ENCODE measurements around the gene IQCE. TPM values are rescaled to one million over a fixed set of nuclear protein-coding genes. Genes with fewer than 3 reads are reported as not detected.

Gene IQCE
- total RNA-seq, 6 donors from 2014 or later: 18.0 to 51.3 (median 23.9) TPM

- ATAC-seq (ENCODE audit: low FRiP score in 2 of 2): no peak
- 94 to 95% methylated on average over 24 of the region's 24 CpGs for WGBS, 2 donors
- TF ChIP-seq CTCF (IDR thresholded peaks at IDR 0.05) (no peak), EP300 (IDR thresholded peaks at IDR 0.05) (no peak), POLR2AphosphoS5 (IDR thresholded peaks at IDR 0.05) (no peak)
- Histone ChIP-seq H3K27me3 (no peaks in the 10 kb centered on the region), H3K9me3 (no peaks in the 10 kb centered on the region), H3K36me3 (peaks cover 0 to 25% (median 17%) of the 10 kb centered on the region in 4 donors), H3K4me1 (peaks cover 5 to 11% (median 5%) of the 10 kb centered on the region in 4 donors), H3K27ac (no peak overlapping the region), H3K4me3 (no peak overlapping the region)
- no peak for DNase-seq
These were observed 9.9 kb downstream of the IQCE start for GRCh38 chr7:2568521-2569223.

GRCh38 chr7:2569421-2569820 lies 10.6 kb downstream of the IQCE start:
- no peak for ATAC-seq (ENCODE audit: low FRiP score in 2 of 2)
- H3K27me3 ChIP-seq: no peaks in the 10 kb centered on the region
- no peak overlapping the region for H3K27ac ChIP-seq
- TF ChIP-seq CTCF (IDR thresholded peaks at IDR 0.05): no peak
- no peak for TF ChIP-seq EP300 (IDR thresholded peaks at IDR 0.05)
- TF ChIP-seq POLR2AphosphoS5 (IDR thresholded peaks at IDR 0.05): no peak
- TF ChIP-seq POLR2A (IDR thresholded peaks at IDR 0.05): no peak
- no peaks in the 10 kb centered on the region for H3K9me3 ChIP-seq
- H3K36me3 ChIP-seq: peaks cover 0 to 32% (median 22%) of the 10 kb centered on the region in 4 donors
- 97 to 98% methylated on average over 14 of the region's 14 CpGs for WGBS, 2 donors
- no peak for DNase-seq
- no peak overlapping the region for H3K4me3 ChIP-seq
- peaks cover 5 to 11% (median 5%) of the 10 kb centered on the region in 4 donors for H3K4me1 ChIP-seq

GRCh38 chr7:2570021-2570420 lies 11.2 kb downstream of the IQCE start:
- H3K27me3 ChIP-seq: no peaks in the 10 kb centered on the region
- no peak for TF ChIP-seq EP300 (IDR thresholded peaks at IDR 0.05)
- no peak for TF ChIP-seq POLR2A (IDR thresholded peaks at IDR 0.05)
- TF ChIP-seq CTCF (IDR thresholded peaks at IDR 0.05): no peak
- H3K4me1 ChIP-seq: peaks cover 5 to 11% (median 5%) of the 10 kb centered on the region in 4 donors
- no peak for ATAC-seq (ENCODE audit: low FRiP score in 2 of 2)
- no peak overlapping the region for H3K27ac ChIP-seq
- H3K9me3 ChIP-seq: no peaks in the 10 kb centered on the region
- no peak for DNase-seq
- WGBS, 2 donors: 61 to 73% methylated on average over 16 of the region's 16 CpGs
- H3K36me3 ChIP-seq: peaks cover 0 to 38% (median 25%) of the 10 kb centered on the region in 4 donors
- H3K4me3 ChIP-seq: no peak overlapping the region

GRCh38 chr7:2571409-2571808 lies 12.6 kb downstream of the IQCE start:
- 85 to 88% methylated on average over 15 of the region's 15 CpGs for WGBS, 2 donors
- Histone ChIP-seq H3K36me3 (peaks cover 0 to 50% (median 25%) of the 10 kb centered on the region in 4 donors), H3K9me3 (no peaks in the 10 kb centered on the region), H3K27me3 (no peaks in the 10 kb centered on the region), H3K4me3 (no peak overlapping the region), H3K27ac (no peak overlapping the region), H3K4me1 (peaks cover 5 to 11% (median 5%) of the 10 kb centered on the region in 4 donors)
- DNase-seq: peak in 1 of 2 donors; percentile 47
- no peak for ATAC-seq (ENCODE audit: low FRiP score in 2 of 2)
- no peak for TF ChIP-seq CTCF (IDR thresholded peaks at IDR 0.05)
- TF ChIP-seq POLR2A (IDR thresholded peaks at IDR 0.05): no peak
- no peak for TF ChIP-seq POLR2AphosphoS5 (IDR thresholded peaks at IDR 0.05)
- no peak for TF ChIP-seq EP300 (IDR thresholded peaks at IDR 0.05)

Data from upper lobe of left lung (tissue), 6 donors.